ENCODE data around the gene CHST3.

DNA sequence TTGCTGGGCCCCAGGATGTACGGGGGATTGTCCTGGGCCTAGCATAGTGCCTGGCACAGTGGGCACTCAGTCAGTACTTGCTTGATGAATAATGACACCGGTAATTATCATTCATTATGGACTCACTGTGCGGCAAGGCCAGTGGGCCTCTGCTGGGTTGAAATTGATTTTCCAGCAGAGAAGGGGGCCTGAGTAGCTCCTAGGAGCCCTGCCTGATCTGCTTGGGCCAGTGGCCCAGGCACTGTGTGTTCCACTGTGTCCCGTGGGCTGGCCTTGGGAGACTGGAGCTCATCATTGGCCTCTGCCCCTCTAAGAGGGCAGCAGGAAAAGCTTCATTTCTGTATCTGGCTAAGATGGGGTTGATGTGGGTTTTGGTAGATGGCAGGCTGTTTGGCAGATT, 1.4 kb downstream of the CHST3 start:
- no peak for TF ChIP-seq CTCF (IDR thresholded peaks at IDR 0.05)
- TF ChIP-seq POLR2A (IDR thresholded peaks at IDR 0.05) = no peak
- no peak for TF ChIP-seq POLR2AphosphoS5 (IDR thresholded peaks at IDR 0.05)
- TF ChIP-seq EP300 (IDR thresholded peaks at IDR 0.05) = no peak
